IPS-18c (cell line): ENCODE data around the gene CCDC60.

Source experiments
- H3K4me3 ChIP-seq: 2 replicates; pipeline ENCODE4 v1.7.0; 2013; ENCODE audit warnings: low read depth, mild to moderate bottlenecking, low read length, moderate library complexity; ENCODE audit not compliant: insufficient read depth
- H3K9me3 ChIP-seq: one replicate; pipeline ENCODE4 v1.6.1; 2013; ENCODE audit warnings: mild to moderate bottlenecking, low read length, moderate library complexity; ENCODE audit not compliant: control insufficient read depth, insufficient read depth

Gene CCDC60

DNA sequence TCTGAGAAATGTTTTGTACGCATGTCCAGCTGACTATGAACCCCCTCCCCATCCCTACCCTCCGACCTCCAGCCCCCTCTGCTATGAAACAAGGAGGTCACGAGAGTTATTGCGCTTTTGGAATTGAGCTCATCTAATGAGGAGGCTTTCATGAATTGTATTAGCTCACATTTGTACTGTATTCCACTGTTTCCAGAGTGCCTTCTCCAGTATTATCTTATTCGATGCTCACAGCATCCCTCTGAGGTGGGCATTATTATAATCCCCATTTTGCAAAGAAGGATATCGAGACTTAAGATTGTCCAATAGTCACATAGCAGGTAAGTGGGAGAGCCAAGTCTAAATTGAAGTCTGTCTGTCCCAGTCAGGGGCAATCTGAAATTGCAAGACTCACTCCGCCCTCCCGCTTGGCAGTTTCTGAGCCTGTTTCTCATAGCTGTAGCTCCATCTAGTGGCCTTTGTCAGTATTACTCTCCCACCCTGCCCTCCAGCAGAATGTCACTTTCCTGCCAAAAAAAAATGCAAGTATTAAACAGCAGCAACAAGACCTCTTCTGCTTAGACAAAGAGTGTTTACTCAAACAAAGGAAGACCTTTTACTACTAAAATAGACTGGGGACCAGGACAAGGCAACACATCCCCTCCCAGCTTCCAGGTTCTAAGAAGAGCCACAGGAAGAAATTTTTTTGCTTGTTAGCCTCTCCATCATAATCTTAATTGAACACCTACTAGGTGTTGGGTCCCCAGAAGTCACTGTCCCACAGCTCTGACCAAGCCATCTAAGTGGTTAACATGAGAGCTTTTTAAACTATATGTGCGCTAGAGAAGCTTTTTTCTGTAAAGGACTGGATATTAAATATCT is 210.5 kb downstream of the CCDC60 start:
- Histone ChIP-seq H3K9me3 (no peaks in the 10 kb centered on the region), H3K4me3 (no peak overlapping the region)

DNA sequence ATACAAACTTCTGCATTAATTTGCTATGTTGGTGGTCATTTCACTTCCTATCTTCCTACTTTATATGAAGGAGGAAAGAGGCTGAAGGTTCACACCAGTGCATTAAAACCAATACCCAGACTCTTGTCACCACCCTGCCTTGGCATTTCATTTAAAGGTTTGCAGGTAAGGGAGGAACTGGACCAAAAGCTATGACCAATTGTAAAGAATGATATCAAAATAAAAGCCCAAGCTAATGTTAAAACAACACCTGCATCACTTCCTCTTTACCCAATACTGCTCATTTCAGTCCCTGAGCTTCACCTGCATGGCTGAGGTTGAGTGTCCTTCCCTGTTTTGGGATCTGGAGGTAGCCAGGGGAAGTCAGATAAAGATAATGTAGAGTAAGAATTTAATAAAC is 211.8 kb downstream of the CCDC60 start:
- H3K9me3 ChIP-seq, result no peaks in the 10 kb centered on the region
- no peak overlapping the region for H3K4me3 ChIP-seq

DNA sequence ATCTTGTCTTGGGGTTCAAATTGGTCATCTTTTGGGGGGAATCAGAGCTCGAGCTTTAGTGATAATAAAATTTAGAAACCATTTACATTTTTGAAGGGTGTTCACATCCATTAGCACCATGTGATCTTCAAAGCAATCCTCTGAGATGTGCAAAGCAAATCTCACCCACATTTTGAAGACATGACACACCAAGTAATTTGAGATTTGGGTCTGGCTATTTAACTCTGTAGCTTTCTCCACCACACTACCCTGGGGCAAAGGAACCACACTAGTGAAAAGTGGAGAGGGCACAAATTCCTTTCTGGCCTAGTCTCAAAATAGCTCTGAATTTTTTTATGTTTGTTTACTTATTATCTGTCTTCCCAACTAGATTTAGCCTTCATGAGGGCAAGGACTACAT is 212.5 kb downstream of the CCDC60 start:
- H3K4me3 ChIP-seq, result no peak overlapping the region
- H3K9me3 ChIP-seq, result no peaks in the 10 kb centered on the region

DNA sequence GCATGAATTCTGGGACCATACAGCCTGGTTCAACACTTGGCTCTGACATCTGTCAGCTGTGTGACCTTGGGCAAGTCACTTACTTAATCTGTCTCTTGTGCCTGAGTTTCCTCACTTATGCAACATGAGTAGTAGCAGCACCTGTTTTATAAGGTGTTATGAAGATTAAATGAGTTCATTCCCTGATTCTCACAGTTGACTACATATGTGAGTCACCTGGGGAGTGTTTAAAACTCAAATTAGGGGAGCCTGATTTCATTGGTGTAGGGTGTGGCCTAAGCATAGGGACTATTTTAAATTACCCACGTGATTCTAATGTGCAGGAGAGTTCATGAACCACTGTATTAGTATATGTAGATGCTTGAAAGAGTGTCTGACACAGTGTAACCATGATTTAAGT is 222.3 kb downstream of the CCDC60 start:
- Histone ChIP-seq H3K4me3 (no peak overlapping the region), H3K9me3 (peaks cover 2% of the 10 kb centered on the region)

DNA sequence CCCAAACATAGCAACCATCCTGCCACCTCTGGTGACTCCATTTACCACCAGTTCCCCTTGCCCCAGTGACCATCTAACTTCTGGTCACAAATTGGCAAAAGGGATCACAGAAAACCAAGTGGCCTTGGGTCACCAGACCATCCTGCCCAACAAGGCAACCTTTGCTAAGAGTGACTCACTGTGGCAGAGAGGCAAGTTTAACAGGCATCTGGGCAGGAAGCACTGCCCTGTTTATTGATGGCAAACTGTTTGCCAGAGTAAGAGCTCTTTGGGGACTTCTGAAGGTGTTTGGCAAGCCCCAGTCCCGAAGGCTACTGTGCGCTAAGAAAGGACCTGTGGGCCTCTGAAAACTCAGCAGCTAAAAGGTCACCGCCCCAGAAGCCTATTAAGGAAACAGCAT is 230.9 kb downstream of the CCDC60 start:
- Histone ChIP-seq H3K4me3 (no peak overlapping the region), H3K9me3 (no peaks in the 10 kb centered on the region)

DNA sequence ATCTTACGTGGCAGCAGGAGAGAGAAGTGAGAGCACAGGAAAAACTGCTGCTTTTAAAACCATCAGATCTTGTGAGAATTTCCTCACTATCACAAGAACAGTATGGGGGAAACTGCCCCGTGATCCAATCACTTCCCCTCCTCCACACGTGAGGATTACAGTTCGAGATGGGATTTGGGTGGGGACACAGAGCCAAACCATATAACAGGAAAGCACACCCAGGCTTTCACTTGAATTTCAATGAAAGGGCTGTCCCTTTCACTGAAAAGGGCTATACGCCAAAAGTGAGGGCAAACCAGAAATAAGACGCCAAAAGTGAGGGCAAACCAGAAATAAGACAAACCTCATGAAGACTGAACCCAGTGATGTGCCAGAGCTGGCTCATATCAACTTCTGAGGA is 236.2 kb downstream of the CCDC60 start:
- Histone ChIP-seq H3K9me3 (no peaks in the 10 kb centered on the region), H3K4me3 (no peak overlapping the region)

GRCh38 chr12:119573086-119573485 is 238.6 kb downstream of the CCDC60 start:
- Histone ChIP-seq H3K9me3 (no peaks in the 10 kb centered on the region), H3K4me3 (no peak overlapping the region)

DNA sequence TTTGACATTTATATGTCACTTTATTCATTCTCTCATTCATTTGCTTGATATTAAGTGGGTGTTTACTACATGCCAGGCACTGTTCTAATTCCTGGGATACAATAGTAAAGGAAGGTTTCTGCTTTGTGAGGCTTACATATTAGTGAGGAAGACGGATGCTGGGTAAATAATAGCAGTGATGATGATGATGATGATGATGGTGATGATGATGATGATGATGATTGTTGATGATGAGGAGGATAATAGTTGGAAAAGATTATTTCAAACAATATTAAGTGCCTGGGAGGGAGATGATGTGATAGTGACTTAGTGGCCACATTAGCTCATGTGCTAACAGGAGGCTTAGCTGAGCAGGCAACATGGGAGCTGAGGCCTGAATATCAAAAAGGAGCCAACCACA is 239.7 kb downstream of the CCDC60 start:
- no peak overlapping the region for H3K4me3 ChIP-seq
- H3K9me3 ChIP-seq, result no peaks in the 10 kb centered on the region

DNA sequence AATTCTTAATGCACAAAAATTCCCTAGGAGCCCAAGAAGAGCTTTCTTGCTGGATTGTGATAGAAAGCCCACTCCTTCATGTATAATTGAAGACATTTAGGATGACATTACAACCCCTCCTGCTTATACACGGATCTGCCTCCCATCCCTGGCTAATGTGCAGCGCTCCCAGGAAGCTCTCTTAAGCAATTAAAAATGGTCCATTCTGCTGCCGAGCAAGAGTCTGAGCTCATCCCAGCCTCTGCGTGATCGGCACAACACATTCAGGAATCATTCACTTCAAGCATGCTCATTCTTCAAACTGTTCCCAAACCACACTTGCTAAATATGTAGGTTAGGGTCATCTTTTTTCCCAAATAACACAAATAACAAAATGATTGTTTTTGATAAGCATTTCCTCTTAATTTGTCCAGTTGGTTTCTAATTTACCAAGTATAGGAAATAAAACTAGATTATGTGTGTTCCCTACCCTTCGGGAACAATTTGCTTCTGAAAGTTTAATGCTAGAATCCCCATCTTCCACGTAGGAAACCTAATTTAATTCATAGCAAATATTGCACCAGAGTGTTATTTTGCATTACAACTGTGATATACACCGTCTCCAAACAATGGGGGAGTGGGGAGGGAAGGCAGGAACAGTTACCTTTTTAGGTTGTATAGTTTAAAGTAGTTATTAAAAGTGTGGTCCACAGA is 241.7 kb downstream of the CCDC60 start:
- Histone ChIP-seq H3K4me3 (no peak overlapping the region), H3K9me3 (no peaks in the 10 kb centered on the region)

GRCh38 chr12:119576915-119577314 is 242.4 kb downstream of the CCDC60 start:
- H3K4me3 ChIP-seq, result no peak overlapping the region
- no peaks in the 10 kb centered on the region for H3K9me3 ChIP-seq

GRCh38 chr12:119578112-119578511 is 243.6 kb downstream of the CCDC60 start:
- Histone ChIP-seq H3K9me3 (no peaks in the 10 kb centered on the region), H3K4me3 (no peak overlapping the region)

- Histone ChIP-seq H3K9me3 (peaks cover 3% of the 10 kb centered on the region), H3K4me3 (no peak overlapping the region)
Observed at GRCh38 chr12:119589097-119589496, 254.6 kb downstream of the CCDC60 start.

DNA sequence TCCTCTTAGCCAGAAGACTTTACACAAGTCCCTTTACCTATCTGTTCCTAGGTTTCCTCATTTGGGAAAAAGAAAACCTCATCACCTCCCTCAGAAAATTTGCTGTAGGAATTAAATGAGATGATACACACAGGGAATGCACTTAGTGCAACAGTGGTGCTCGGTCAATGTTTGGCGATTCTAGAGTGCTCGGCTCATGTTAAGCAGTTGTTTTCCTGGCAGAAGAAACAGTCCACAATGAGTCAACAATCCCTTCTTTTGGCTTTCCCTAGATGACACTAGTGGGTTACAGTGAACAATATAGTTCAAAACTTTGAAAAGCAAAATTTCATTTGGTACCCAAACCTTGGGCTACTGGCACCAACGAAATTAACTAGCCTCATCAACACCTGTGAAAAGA is 255.1 kb downstream of the CCDC60 start:
- peaks cover 3% of the 10 kb centered on the region for H3K9me3 ChIP-seq
- no peak overlapping the region for H3K4me3 ChIP-seq
